Prostate gland (tissue), 2 donors: ENCODE measurements around the gene H2AZ1.

Experiments
- CTCF ChIP-seq, 4 experiments: fragments of 200-600 bp in 2 of 4; fragments of 450-650 bp in 2 of 4; sonication (generic) in 2 of 4; IDR thresholded peaks; 1 replicate in 3 of 4; 2 replicates in 1 of 4; pipeline ENCODE4 v1.5.1; 2016 to 2019; ENCODE audit warnings: antibody characterized with exemption in 4 of 4, mild to moderate bottlenecking in 2 of 4, moderate library complexity in 2 of 4
- POLR2AphosphoS5 ChIP-seq: sonication (generic); formaldehyde crosslinking; IDR thresholded peaks from one replicate; pipeline ENCODE4 v1.6.1; 2017; ENCODE audit warnings: antibody characterized with exemption

- TF ChIP-seq CTCF (IDR thresholded peaks at IDR 0.05), result no peak
- TF ChIP-seq POLR2AphosphoS5, result no peak
These were observed 11.6 kb upstream of the H2AZ1 start for GRCh38 chr4:99961711-99962110.
